Liver (tissue), 3 donors: ENCODE results near the gene FAM234B.

Source experiments
- GABPA ChIP-seq, 2 donors: IDR thresholded peaks in 1 of 2; conservative IDR thresholded peaks in 1 of 2; 2 replicates each; pipeline ENCODE4 v1.6.1; 2016; ENCODE audit warnings: antibody characterized with exemption in 2 of 2, mild to moderate bottlenecking in 1 of 2, moderate library complexity in 1 of 2
- HNF4A ChIP-seq, 2 donors: conservative IDR thresholded peaks; 2 replicates each; pipeline ENCODE4 v1.6.1; 2016; ENCODE audit warnings: antibody characterized with exemption in 2 of 2, mild to moderate bottlenecking in 2 of 2
- HNF4G ChIP-seq: IDR thresholded peaks from 2 replicates; pipeline ENCODE4 v1.6.1; 2016; ENCODE audit warnings: antibody characterized with exemption
- MAX ChIP-seq: IDR thresholded peaks from 2 replicates; pipeline ENCODE4 v1.6.1; 2016; ENCODE audit warnings: antibody characterized with exemption
- NR2F2 ChIP-seq: IDR thresholded peaks from 2 replicates; pipeline ENCODE4 v1.6.1; 2016; ENCODE audit warnings: antibody characterized with exemption
- RAD21 ChIP-seq, 2 donors: IDR thresholded peaks; 2 replicates each; pipeline ENCODE4 v1.6.1; 2016; ENCODE audit warnings: antibody characterized with exemption in 2 of 2, mild to moderate bottlenecking in 2 of 2
- RXRA ChIP-seq, 2 donors: IDR thresholded peaks; 2 replicates each; pipeline ENCODE4 v1.6.1; 2017 to 2018; ENCODE audit warnings: antibody characterized with exemption in 2 of 2, mild to moderate bottlenecking in 1 of 2
- SP1 ChIP-seq: IDR thresholded peaks from 2 replicates; pipeline ENCODE4 v1.6.1; 2018; ENCODE audit warnings: antibody characterized with exemption, mild to moderate bottlenecking
- TAF1 ChIP-seq: conservative IDR thresholded peaks from 2 replicates; pipeline ENCODE4 v1.6.1; 2016; ENCODE audit warnings: antibody characterized with exemption, mild to moderate bottlenecking
- YY1 ChIP-seq: IDR thresholded peaks from 2 replicates; pipeline ENCODE4 v1.6.1; 2016; ENCODE audit warnings: antibody characterized with exemption, mild to moderate bottlenecking
- TF ChIP-seq, protein P1 (sequence below): fragments of 150-350 bp; IDR thresholded peaks from 2 replicates; pipeline ENCODE4 v1.5.1; 2017; ENCODE audit warnings: improper control_type of control experiment, low read depth, low read length; ENCODE audit not compliant: missing input control
- TF ChIP-seq, protein P2 (sequence below): IDR thresholded peaks from 2 replicates; pipeline ENCODE4 v1.6.1; 2016; ENCODE audit warnings: antibody characterized with exemption, mild to moderate bottlenecking
- donor health status: healthy.
- donor health status: healthy.

DNA sequence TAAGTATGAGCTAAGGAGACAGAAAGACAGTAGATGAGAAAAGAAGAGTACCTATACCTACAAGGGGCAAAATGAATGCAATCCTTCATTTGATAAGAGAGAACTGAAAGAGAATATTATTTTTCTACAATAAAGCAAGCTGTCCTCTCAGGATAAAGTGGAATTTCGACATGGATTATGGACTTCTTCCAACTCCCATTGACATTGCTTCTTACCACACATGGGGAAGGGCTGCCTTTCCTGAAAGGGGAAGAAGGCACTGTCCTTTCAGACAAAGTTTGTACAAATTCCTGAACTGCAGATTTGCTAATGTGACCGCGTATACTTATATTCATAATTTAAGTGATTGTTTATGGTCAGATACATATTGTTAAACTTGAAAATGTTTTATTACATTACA is 39.8 kb upstream of the FAM234B start:
- TF ChIP-seq, protein P1, sequence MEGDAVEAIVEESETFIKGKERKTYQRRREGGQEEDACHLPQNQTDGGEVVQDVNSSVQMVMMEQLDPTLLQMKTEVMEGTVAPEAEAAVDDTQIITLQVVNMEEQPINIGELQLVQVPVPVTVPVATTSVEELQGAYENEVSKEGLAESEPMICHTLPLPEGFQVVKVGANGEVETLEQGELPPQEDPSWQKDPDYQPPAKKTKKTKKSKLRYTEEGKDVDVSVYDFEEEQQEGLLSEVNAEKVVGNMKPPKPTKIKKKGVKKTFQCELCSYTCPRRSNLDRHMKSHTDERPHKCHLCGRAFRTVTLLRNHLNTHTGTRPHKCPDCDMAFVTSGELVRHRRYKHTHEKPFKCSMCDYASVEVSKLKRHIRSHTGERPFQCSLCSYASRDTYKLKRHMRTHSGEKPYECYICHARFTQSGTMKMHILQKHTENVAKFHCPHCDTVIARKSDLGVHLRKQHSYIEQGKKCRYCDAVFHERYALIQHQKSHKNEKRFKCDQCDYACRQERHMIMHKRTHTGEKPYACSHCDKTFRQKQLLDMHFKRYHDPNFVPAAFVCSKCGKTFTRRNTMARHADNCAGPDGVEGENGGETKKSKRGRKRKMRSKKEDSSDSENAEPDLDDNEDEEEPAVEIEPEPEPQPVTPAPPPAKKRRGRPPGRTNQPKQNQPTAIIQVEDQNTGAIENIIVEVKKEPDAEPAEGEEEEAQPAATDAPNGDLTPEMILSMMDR: no peak
- TF ChIP-seq MAX (peak; percentile 35), GABPA (IDR thresholded peaks at IDR 0.05 in 1 of 2, conservative IDR thresholded peaks at IDR 0.05 in 1 of 2) (no peak), NR2F2 (no peak), RXRA (IDR thresholded peaks at IDR 0.05) (peak in 1 of 2 donors; percentile 44), YY1 (peak; percentile 54), HNF4G (no peak), RAD21 (IDR thresholded peaks at IDR 0.05) (peak in 1 of 2 donors; percentile 21), TAF1 (no peak), HNF4A (conservative IDR thresholded peaks at IDR 0.05) (peak; percentile 44 to 48), SP1 (no peak)
- TF ChIP-seq, protein P2, sequence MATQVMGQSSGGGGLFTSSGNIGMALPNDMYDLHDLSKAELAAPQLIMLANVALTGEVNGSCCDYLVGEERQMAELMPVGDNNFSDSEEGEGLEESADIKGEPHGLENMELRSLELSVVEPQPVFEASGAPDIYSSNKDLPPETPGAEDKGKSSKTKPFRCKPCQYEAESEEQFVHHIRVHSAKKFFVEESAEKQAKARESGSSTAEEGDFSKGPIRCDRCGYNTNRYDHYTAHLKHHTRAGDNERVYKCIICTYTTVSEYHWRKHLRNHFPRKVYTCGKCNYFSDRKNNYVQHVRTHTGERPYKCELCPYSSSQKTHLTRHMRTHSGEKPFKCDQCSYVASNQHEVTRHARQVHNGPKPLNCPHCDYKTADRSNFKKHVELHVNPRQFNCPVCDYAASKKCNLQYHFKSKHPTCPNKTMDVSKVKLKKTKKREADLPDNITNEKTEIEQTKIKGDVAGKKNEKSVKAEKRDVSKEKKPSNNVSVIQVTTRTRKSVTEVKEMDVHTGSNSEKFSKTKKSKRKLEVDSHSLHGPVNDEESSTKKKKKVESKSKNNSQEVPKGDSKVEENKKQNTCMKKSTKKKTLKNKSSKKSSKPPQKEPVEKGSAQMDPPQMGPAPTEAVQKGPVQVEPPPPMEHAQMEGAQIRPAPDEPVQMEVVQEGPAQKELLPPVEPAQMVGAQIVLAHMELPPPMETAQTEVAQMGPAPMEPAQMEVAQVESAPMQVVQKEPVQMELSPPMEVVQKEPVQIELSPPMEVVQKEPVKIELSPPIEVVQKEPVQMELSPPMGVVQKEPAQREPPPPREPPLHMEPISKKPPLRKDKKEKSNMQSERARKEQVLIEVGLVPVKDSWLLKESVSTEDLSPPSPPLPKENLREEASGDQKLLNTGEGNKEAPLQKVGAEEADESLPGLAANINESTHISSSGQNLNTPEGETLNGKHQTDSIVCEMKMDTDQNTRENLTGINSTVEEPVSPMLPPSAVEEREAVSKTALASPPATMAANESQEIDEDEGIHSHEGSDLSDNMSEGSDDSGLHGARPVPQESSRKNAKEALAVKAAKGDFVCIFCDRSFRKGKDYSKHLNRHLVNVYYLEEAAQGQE: no peak
